ENCODE measurements around the gene STRADB.
A peak's percentile ranks its signal among the peaks of the same experiment; 100 is the strongest.
"Not testable (repeated sequence)": the region's sequence is repeated elsewhere in the genome, so short reads cannot be mapped to it uniquely, and the experiment has no call there.

STRADB gene

DNA sequence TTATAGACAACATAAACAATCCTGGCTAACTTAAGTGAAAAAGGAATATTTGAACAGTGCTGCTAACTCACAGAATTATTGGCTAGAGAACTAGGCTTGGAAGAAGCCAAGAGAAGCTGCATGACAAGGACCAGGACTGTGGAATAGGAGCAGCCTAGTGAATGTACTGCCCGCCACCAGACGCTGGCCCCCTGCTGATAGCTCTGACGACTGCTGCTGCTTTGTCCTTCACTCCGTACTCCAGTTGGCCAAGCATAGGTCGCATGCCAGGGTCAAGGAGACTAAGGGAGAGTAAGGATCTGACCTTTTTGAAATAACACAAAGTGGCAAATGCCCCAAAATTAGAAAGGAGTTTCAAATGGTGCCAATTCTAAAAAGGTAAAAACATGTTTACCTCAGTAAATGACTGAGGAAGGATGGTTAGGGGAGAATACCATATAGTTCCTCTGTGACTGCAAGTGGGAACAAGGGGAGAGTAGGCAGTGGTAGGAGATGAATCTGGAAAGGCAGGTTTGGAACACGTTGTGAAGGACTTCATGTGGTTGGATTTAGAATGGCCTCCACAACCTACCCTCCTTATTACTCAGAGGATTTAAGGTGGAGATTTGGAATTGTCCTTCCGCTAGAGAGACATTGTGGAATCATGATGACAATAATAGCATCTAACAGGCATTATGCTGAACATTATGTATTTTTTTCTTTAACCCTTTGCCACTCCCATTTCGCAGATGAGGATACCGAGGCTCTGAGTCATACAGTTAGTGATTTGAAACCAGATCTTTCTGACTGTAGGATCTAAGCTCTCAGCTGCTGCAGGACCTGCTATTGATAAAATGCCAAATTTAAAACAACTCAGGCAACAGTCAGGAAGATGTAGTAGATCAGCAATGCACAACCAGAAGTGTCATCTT lies 19.5 kb downstream of the STRADB start:
- DNase-seq, result no peak

DNA sequence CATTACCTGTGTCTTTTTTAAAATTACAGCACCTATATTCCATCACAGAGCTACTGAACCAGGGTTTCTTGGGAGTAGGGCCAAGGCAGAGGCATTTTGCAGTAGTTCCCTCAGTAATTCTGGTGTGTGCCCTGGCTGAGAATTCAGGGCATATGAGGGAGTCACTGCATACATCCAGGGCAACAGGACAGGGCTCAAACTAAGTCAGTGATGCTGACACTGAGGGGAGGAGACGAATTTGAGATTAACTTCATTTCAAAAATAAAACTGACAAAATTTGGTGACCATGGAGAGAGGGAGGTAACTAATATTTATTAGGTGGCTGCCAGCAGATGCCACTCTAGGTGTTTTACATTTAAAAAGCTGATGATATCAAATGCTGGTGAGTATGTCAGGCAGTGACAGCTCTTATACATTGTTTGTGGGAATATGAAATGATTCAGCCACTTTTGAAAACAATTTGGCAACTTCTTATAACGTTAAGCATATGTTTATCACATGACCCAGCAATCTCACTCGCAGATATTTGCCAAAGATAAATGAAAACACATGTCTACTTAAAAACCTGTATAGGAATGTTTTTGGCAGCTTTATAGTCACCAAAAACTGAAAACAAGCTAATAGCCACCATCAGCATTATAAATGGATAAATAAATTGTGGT lies 20.3 kb downstream of the STRADB start:
- no peak for DNase-seq

GRCh38 chr2:201472411-201472810 lies 20.9 kb downstream of the STRADB start:
- no peak for DNase-seq

DNA sequence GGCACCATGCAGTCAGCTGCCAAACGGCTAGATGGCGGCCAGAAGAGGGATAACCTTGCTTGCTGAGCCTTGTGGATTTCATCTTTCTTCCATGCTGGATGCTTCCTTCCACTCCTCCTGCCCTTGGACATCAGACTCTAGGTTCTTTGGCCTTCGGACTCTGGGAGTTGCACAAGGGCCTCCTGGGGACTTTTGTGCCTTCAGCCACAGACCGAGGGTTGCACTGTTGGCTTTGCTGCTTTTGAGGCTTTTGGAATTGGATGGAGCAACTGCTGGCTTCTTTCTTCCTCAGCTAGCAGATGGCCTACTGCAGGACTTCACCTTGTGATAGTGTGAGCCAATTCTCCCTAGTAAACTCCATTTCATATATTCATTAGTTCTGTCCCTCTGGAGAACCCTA lies 31.0 kb downstream of the STRADB start:
- no peak for DNase-seq

DNA sequence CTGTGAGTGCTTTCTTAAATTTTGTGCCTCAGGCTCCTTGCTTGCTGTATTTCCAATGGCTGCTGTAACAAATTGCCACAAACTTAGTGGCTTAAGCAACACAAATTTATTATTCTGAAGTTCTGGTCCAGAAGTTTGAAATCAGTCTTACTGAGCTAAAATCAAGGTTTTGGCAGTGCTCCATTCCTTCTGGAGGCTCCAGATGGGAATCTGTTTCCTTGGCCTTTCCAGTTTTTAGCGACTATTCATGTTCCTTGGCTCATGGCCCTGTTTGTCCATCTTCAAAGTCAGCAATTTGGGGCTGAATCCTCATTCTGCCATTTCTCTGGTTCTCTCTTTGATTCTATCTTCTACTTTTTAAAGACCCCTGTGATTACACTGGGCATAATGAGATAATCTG lies 31.8 kb downstream of the STRADB start:
- DNase-seq, result no peak

GRCh38 chr2:201483758-201484157 lies 32.2 kb downstream of the STRADB start:
- not testable (repeated sequence) for DNase-seq

GRCh38 chr2:201484805-201485204 lies 33.3 kb downstream of the STRADB start:
- no peak for DNase-seq

DNA sequence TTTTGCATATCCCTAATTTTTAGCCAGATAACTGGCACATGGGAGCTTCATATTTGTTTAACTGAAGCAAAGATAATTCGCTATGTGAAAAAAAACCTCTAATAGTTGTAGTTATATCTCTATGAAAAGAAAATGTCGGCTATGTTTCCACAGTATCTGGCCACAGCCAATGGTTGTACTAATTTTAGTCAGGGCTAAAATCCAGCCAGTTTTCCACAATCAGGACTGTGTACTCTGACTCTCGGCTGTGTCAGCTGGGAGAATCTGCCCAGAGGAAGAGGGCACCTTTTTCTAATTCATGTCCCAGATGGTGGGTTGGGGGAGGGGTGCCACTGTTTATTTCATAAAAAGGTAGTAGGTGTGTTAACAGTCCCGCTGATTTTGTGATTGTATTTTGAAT lies 38.8 kb downstream of the STRADB start:
- no peak for DNase-seq

DNA sequence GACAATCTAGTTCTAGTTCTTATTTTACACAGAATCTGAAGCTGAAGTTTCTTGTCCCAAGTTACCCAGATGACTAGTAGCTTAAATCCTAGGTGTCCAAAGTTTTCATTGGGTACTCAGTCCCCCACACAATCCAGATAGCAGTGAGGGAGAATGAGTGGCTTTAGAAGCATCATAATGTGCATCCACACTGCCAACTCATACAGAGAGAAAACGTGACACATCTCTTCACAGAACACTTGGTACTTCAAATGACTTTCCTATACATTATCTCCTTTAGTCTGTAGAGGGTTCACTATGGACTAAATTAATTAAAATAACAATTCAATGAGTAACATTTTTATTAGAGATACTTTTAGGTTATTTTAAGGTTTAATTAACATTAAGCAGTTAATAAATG lies 45.2 kb downstream of the STRADB start:
- DNase-seq, result no peak

DNA sequence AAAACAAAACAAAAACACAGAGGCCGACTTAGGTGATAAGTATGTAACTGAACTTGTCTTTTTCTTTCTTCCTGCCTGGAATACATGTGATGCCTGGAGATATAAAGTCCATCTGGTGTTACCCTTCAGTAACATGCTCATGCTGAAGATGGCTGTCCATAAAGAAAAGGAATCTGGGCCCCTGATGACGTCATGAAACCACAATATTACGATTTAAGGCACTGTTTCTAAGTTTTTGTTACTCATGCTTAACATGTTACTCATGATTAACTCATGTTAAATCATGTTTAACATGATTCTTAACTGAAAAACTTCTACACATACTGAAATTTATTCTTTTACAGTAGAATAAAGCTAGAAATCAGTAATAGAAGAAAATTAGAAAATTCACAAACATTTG lies 49.0 kb downstream of the STRADB start:
- no peak for DNase-seq

GRCh38 chr2:201502713-201503112 lies 51.2 kb downstream of the STRADB start:
- no peak for DNase-seq

GRCh38 chr2:201507725-201508124 lies 56.2 kb downstream of the STRADB start:
- peak; percentile 0 to 2 for DNase-seq

DNA sequence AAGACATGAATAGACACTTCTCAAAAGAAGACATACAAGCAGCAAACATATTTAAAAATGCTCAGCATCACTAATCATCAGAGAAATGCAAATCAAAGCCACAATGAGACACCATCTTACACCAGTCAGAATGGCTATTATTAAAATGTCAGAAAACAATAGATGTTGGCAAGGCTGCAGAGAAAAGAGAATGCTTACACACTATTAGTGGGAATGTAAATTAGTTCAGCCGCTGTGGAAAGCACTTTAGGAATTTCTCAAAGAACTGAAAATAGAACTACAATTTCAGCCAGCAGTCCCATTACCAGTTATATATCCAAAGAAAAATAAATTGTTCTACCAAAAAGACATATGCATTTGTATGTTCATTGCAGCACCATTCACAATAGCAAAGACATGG lies 61.7 kb downstream of the STRADB start:
- DNase-seq, result no peak

GRCh38 chr2:201515573-201516246 lies 64.2 kb downstream of the STRADB start:
- DNase-seq, result no peak

DNA sequence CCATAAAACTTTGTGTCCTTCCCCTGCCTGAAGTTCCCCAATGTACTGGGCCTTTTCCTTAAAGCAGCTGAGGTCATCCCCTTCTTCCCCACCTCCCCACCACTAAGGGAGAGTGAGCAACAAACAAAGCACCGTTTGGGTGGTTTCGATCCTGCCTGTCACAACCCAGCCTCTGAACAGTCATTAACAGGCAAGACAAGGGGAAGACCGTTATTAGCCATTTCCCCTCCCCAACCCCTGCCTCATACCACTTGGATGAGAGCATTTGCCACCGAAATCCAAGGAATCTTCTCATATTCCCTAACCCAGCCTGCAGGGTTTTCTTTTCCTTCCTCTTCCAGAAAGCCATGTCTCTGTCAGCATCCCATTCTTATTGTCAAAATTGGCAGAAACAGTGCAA lies 65.6 kb downstream of the STRADB start:
- no peak for DNase-seq

DNA sequence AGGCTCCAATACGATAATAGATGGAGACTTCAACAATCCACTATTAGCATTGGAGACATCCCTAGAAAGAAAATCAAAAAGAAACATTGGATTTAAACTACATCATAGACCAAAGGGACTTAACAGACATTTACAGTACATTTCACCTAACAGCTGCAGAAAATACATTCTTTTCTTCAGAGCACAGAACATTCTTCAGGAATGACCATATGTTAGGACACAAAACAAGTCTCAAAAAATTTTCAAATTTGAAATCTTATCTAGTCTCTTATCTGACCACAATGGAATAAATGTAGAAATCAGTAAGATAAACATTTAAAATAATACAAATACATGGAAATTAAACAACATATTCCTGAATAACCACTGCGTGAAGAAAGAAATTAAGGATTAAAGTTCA lies 68.7 kb downstream of the STRADB start:
- no peak for DNase-seq

DNA sequence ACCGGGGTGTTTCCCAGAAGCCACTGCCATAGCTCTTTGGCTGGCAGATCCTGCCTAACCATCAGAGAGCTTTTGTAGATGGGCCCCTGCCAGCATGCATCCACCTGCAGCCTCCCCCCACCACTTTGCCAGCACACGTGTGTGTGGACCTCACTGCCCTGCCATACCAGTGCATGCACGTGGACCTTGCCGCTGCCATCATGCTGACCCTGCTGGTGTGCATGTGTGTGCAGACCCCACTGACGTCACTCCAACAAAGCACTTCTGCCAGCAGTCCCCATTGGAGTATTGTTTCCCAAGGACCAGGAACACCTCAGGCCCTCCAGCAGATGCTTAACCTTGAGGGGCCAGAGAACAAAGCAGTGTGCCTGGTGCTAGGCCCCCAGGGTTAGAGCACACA lies 71.4 kb downstream of the STRADB start:
- no peak for DNase-seq

DNA sequence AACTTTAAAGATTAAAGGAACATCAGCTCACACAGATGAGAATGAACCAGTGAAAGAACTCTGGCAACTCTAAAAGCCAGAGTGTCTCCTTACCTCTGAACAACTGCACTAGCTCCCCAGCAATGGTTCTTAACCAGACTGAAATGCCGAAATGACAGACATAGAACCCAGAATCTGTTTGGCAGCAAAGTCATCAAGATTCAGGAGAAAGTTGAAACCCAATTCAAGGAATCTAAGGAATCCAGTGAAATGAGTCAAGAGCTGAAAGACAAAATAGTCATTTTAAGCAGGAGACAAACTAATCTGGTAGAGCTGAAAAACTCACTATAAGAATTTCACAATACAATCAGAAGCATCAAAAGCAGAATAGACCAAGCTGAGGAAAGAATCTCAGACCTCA lies 72.0 kb downstream of the STRADB start:
- DNase-seq, result no peak

Measured in activated CD4-positive, alpha-beta T cell treated with anti-CD3 and anti-CD28 coated beads, Interleukin-2, amount 50 U/mL, for 4 hours (primary cell).